ENCODE measurements around the gene HSD11B2.

Gene HSD11B2

GRCh38 chr16:67397036-67397801, 33.7 kb upstream of the HSD11B2 start:
- Histone ChIP-seq H3K4me3 (ENCODE audit: low read depth, low read length) (no peak overlapping the region), H3K27me3 (ENCODE audit: insufficient read depth, low read length) (peaks cover 9% of the 10 kb centered on the region), H3K79me2 (ENCODE audit: control insufficient read depth, insufficient read depth, low read length, unreplicated experiment) (no peaks in the 10 kb centered on the region), H3K36me3 (ENCODE audit: insufficient read depth, low read length) (no peaks in the 10 kb centered on the region), H3K27ac (ENCODE audit: low read depth, low read length) (peak overlapping the region; percentile 34; the same call in 1 of the 2 replicates), H2AFZ (ENCODE audit: low read length, unreplicated experiment) (no peak overlapping the region), H3K4me1 (ENCODE audit: control insufficient read depth, insufficient read depth, low read length, unreplicated experiment) (peaks cover 29% of the 10 kb centered on the region)

GRCh38 chr16:67397812-67398545, 32.9 kb upstream of the HSD11B2 start:
- peaks cover 24% of the 10 kb centered on the region for H3K4me1 ChIP-seq (ENCODE audit: control insufficient read depth, insufficient read depth, low read length, unreplicated experiment)
- no peaks in the 10 kb centered on the region for H3K79me2 ChIP-seq (ENCODE audit: control insufficient read depth, insufficient read depth, low read length, unreplicated experiment)
- no peaks in the 10 kb centered on the region for H3K36me3 ChIP-seq (ENCODE audit: insufficient read depth, low read length)
- H2AFZ ChIP-seq (ENCODE audit: low read length, unreplicated experiment) = no peak overlapping the region
- no peak overlapping the region for H3K27ac ChIP-seq (ENCODE audit: low read depth, low read length)
- no peak overlapping the region for H3K4me3 ChIP-seq (ENCODE audit: low read depth, low read length)
- H3K27me3 ChIP-seq (ENCODE audit: insufficient read depth, low read length) = peaks cover 9% of the 10 kb centered on the region

- H3K4me3 ChIP-seq (ENCODE audit: low read depth, low read length) = no peak overlapping the region
- no peaks in the 10 kb centered on the region for H3K36me3 ChIP-seq (ENCODE audit: insufficient read depth, low read length)
- H3K27me3 ChIP-seq (ENCODE audit: insufficient read depth, low read length) = peaks cover 7% of the 10 kb centered on the region
- H3K27ac ChIP-seq (ENCODE audit: low read depth, low read length) = no peak overlapping the region
- peaks cover 19% of the 10 kb centered on the region for H3K4me1 ChIP-seq (ENCODE audit: control insufficient read depth, insufficient read depth, low read length, unreplicated experiment)
- H3K79me2 ChIP-seq (ENCODE audit: control insufficient read depth, insufficient read depth, low read length, unreplicated experiment) = no peaks in the 10 kb centered on the region
- no peak overlapping the region for H2AFZ ChIP-seq (ENCODE audit: low read length, unreplicated experiment)
Measured at GRCh38 chr16:67398546-67399217, 32.2 kb upstream of the HSD11B2 start.

- peaks cover 17% of the 10 kb centered on the region for H3K4me1 ChIP-seq (ENCODE audit: control insufficient read depth, insufficient read depth, low read length, unreplicated experiment)
- H3K4me3 ChIP-seq (ENCODE audit: low read depth, low read length) = no peak overlapping the region
- H3K27ac ChIP-seq (ENCODE audit: low read depth, low read length) = no peak overlapping the region
- no peaks in the 10 kb centered on the region for H3K79me2 ChIP-seq (ENCODE audit: control insufficient read depth, insufficient read depth, low read length, unreplicated experiment)
- no peak overlapping the region for H2AFZ ChIP-seq (ENCODE audit: low read length, unreplicated experiment)
- peaks cover 1% of the 10 kb centered on the region for H3K27me3 ChIP-seq (ENCODE audit: insufficient read depth, low read length)
- H3K36me3 ChIP-seq (ENCODE audit: insufficient read depth, low read length) = no peaks in the 10 kb centered on the region
Measured at GRCh38 chr16:67399218-67399733, 31.6 kb upstream of the HSD11B2 start.

- Histone ChIP-seq H3K4me1 (ENCODE audit: control insufficient read depth, insufficient read depth, low read length, unreplicated experiment) (peaks cover 18% of the 10 kb centered on the region), H3K27me3 (ENCODE audit: insufficient read depth, low read length) (no peaks in the 10 kb centered on the region), H3K4me3 (ENCODE audit: low read depth, low read length) (no peak overlapping the region), H3K36me3 (ENCODE audit: insufficient read depth, low read length) (no peaks in the 10 kb centered on the region), H3K79me2 (ENCODE audit: control insufficient read depth, insufficient read depth, low read length, unreplicated experiment) (no peaks in the 10 kb centered on the region), H3K27ac (ENCODE audit: low read depth, low read length) (no peak overlapping the region), H2AFZ (ENCODE audit: low read length, unreplicated experiment) (no peak overlapping the region)
Measured at GRCh38 chr16:67399749-67400704, 30.9 kb upstream of the HSD11B2 start.

GRCh38 chr16:67400901-67401300, 30.0 kb upstream of the HSD11B2 start:
- no peaks in the 10 kb centered on the region for H3K27me3 ChIP-seq (ENCODE audit: insufficient read depth, low read length)
- no peaks in the 10 kb centered on the region for H3K36me3 ChIP-seq (ENCODE audit: insufficient read depth, low read length)
- no peaks in the 10 kb centered on the region for H3K79me2 ChIP-seq (ENCODE audit: control insufficient read depth, insufficient read depth, low read length, unreplicated experiment)
- H3K4me1 ChIP-seq (ENCODE audit: control insufficient read depth, insufficient read depth, low read length, unreplicated experiment) = peaks cover 20% of the 10 kb centered on the region
- no peak overlapping the region for H3K4me3 ChIP-seq (ENCODE audit: low read depth, low read length)
- no peak overlapping the region for H3K27ac ChIP-seq (ENCODE audit: low read depth, low read length)
- H2AFZ ChIP-seq (ENCODE audit: low read length, unreplicated experiment) = no peak overlapping the region

GRCh38 chr16:67403976-67404555, 26.9 kb upstream of the HSD11B2 start:
- H3K79me2 ChIP-seq (ENCODE audit: control insufficient read depth, insufficient read depth, low read length, unreplicated experiment) = no peaks in the 10 kb centered on the region
- no peak overlapping the region for H3K4me3 ChIP-seq (ENCODE audit: low read depth, low read length)
- H3K36me3 ChIP-seq (ENCODE audit: insufficient read depth, low read length) = no peaks in the 10 kb centered on the region
- no peaks in the 10 kb centered on the region for H3K27me3 ChIP-seq (ENCODE audit: insufficient read depth, low read length)
- no peak overlapping the region for H2AFZ ChIP-seq (ENCODE audit: low read length, unreplicated experiment)
- H3K27ac ChIP-seq (ENCODE audit: low read depth, low read length) = no peak overlapping the region
- peaks cover 30% of the 10 kb centered on the region for H3K4me1 ChIP-seq (ENCODE audit: control insufficient read depth, insufficient read depth, low read length, unreplicated experiment)

- Histone ChIP-seq H3K27me3 (ENCODE audit: insufficient read depth, low read length) (no peaks in the 10 kb centered on the region), H3K36me3 (ENCODE audit: insufficient read depth, low read length) (no peaks in the 10 kb centered on the region), H3K4me1 (ENCODE audit: control insufficient read depth, insufficient read depth, low read length, unreplicated experiment) (peaks cover 30% of the 10 kb centered on the region), H3K27ac (ENCODE audit: low read depth, low read length) (no peak overlapping the region), H3K4me3 (ENCODE audit: low read depth, low read length) (no peak overlapping the region), H3K79me2 (ENCODE audit: control insufficient read depth, insufficient read depth, low read length, unreplicated experiment) (no peaks in the 10 kb centered on the region), H2AFZ (ENCODE audit: low read length, unreplicated experiment) (no peak overlapping the region)
Measured at GRCh38 chr16:67404740-67405226, 26.1 kb upstream of the HSD11B2 start.

GRCh38 chr16:67405336-67405735, 25.6 kb upstream of the HSD11B2 start:
- H3K4me3 ChIP-seq (ENCODE audit: low read depth, low read length) = no peak overlapping the region
- H3K4me1 ChIP-seq (ENCODE audit: control insufficient read depth, insufficient read depth, low read length, unreplicated experiment) = peaks cover 30% of the 10 kb centered on the region
- no peaks in the 10 kb centered on the region for H3K27me3 ChIP-seq (ENCODE audit: insufficient read depth, low read length)
- no peaks in the 10 kb centered on the region for H3K79me2 ChIP-seq (ENCODE audit: control insufficient read depth, insufficient read depth, low read length, unreplicated experiment)
- no peak overlapping the region for H3K27ac ChIP-seq (ENCODE audit: low read depth, low read length)
- H2AFZ ChIP-seq (ENCODE audit: low read length, unreplicated experiment) = no peak overlapping the region
- H3K36me3 ChIP-seq (ENCODE audit: insufficient read depth, low read length) = no peaks in the 10 kb centered on the region
